ENCODE results near the gene PDLIM5.

PDLIM5 gene

GRCh38 chr4:94430406-94430805 is 21.3 kb upstream of the PDLIM5 start:
- DNase-seq, result no peak

DNA sequence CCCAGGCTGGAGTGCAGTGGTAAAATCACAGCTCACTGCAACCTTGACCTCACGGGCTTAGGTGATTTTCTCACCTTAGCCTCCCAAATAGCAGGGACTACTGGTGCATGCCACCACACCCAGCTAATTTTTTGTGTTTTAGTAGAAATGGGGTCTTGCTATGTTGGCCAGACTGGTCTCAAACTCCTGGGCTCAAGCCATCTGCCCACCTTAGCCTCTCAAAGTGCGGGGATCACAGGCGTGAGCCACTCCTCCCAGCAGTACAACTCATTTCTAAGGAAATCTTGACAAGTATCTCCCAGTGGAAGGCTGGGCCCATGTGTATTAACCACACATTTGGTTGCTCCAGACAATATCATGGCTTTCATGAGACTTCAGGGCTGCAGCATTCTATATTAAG is 20.4 kb upstream of the PDLIM5 start:
- DNase-seq, result no peak

- DNase-seq, result no peak
Observed at GRCh38 chr4:94434505-94434904, 17.2 kb upstream of the PDLIM5 start.

- no peak for DNase-seq
Observed at GRCh38 chr4:94435874-94436273, 15.9 kb upstream of the PDLIM5 start.

- DNase-seq, result no peak
Observed at GRCh38 chr4:94436512-94436911, 15.2 kb upstream of the PDLIM5 start.

- no peak for DNase-seq
Observed at GRCh38 chr4:94439606-94440005, 12.1 kb upstream of the PDLIM5 start.

DNA sequence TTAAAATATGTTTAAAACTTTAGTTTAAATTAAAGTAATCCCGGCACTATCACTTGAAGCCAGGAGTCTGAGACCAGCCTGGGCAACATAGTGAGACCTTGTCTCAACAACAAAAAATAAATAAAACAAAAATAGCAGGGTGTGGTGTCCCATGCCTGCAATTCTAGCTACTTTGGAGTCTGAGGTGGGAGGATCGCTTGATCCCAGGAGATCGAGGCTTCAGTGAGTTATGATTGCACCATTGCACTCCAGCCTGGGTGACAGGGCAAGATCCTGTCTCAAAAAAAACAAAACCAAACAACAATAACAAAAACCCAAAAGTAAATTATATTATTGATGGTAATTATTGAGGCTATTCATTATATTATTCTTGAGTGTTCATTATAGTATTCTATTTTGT is 9.9 kb upstream of the PDLIM5 start:
- DNase-seq, result no peak

DNA sequence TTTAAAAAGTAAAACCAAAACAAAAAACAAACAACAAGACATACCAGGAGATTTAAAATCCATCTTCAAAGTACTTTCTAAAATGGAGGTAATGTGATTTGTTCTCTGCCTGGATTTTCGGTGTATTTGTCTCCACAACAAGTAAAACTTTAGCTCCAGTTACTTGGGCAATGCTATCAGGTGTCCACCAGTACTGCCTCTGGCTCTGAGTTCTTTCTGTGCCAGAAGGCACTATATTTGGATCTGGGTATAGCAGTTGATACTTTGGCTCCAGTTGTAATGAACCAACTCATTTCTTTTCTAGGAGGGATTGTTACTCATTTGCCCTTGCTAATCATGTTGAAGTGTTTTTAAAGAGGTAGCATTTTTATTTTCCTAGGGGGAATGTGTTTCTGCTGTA is 9.5 kb upstream of the PDLIM5 start:
- DNase-seq, result no peak

GRCh38 chr4:94446386-94446785 is 5.4 kb upstream of the PDLIM5 start:
- DNase-seq, result no peak

DNA sequence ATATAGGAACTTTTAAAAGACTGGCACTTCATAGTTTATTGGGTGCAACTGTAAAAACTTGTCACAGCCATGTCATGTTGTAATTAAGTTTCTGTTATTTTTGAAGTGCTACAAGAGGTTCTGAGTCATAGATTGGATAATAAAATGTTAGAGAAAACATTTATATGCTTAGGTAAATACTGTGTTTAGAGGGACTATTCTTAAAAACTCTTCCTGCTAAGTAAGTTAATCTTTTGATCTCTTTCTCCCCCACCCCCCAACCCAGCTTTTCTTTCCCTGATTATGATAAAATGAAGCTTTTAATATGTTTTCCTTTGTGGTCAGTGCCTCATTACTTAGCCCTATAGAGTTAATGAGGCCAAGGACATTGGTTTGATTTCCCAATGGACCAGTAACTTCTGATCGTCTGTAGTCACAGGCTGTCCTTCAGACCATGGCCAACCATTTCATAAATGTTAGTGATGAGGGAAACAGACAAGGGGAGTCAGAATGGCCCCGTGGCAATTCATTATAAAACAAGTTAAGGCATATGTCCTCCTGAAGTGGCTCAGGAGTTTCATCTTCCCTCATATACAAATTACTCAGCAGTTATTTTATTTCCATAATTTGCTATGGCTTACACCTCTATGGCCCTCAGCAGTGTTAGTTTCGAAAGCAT is 3.9 kb upstream of the PDLIM5 start:
- no peak for DNase-seq

DNA sequence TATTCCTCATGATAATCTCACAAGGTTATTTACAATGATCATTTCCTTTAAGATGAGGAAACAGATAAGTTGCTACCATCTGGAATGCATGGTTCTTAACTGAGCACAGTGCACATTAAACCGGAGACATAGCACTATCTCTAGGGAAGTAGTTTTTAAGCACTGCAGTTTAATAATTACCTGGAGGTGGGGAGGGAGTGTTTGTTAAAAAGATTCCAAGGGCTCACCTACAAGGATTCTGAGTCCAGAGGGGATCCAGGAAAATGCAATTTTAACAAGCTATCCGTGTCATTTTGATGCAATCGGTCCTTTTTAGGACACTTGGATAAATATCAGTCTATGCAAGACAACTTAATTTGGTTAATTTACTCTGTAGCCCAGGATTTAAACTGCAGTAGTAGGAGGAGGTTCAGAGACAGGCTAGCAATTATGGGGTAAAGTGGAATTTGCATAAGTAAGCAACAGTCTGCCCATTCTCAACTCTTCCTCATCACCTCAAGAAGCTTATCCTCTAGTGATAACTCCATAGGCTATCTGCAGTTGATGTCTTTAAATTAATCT is 2.8 kb upstream of the PDLIM5 start:
- DNase-seq, result no peak

- DNase-seq, result no peak
Observed at GRCh38 chr4:94451051-94451694, 569 bp upstream of the PDLIM5 start.

DNA sequence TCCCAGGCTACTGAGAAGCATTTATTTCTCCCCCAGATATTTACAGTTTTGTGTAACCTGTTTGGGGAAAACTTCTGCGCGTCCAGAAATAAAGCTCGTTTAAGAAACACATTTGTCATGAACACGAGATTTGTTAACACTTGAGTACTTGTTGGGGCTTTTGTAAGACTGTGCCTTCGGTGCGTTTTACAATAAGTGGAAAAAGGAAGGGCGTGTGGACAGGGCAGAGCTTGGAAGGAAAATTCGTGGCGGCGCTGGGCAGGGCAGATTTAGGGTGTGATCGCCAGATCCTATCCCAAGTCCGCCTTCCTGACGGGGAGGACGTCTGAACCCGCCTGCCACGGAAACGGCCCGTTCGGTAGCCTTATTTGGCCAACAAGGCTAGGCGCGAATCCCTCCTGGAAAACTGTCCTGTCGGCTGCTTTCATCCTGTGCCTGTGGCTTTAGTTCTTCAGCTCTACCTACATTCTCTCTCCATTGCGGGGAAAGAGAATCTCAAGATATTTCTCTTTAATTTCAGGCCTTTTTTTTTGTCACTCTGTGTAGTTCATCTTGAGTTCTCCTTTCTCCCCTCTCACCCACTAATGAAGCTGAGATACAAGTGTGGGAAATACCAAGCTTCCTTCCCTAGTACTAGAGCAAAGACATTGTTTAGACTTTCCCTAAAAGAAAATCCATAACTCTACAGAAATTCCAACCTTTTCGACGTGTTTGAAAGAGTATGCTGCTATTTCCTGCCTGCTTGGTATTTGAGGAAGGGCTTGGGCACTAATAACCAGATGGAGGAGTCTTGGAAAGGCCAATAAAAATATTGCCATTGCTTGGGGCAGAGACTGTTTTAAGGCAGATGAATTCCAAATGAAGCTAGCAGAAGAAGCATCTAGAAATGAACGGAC is 982 bp downstream of the PDLIM5 start:
- DNase-seq, result no peak

GRCh38 chr4:94453391-94453963 is 1.7 kb downstream of the PDLIM5 start:
- DNase-seq, result no peak

DNA sequence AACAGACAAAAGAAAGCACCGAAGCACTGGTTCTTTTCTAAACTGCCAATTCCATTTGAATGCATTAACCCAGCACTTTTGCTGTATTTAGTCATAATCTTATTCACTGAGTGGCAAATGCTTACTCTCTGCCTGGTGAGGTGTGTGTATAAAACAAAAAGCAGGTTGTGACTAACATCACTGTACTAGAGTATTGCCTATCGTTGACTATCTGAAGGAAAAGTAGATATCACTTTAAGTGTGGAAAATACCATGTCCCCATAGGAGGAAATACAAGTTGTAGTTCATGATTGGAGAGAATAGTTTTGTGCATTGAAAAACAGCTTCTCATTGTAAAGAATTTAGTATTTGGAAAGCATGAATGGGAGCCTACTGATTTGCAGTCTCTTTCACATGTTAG is 2.7 kb downstream of the PDLIM5 start:
- no peak for DNase-seq

DNA sequence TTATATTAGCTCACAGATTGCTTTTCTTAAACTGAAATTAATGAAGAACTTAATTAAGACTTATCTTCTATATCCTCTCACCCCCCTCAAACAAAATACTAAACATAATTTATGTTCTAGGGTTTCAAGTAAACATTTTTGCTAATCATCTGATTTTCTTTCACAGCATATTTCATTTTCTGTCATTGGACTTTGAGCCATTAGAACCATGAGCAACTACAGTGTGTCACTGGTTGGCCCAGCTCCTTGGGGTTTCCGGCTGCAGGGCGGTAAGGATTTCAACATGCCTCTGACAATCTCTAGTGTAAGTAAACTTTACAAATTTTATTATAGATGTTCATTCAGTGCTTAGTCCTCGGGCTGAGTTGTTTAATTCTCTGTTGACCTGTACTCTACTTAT is 3.3 kb downstream of the PDLIM5 start:
- DNase-seq, result no peak

GRCh38 chr4:94457692-94458106 is 6.0 kb downstream of the PDLIM5 start:
- no peak for DNase-seq

DNA sequence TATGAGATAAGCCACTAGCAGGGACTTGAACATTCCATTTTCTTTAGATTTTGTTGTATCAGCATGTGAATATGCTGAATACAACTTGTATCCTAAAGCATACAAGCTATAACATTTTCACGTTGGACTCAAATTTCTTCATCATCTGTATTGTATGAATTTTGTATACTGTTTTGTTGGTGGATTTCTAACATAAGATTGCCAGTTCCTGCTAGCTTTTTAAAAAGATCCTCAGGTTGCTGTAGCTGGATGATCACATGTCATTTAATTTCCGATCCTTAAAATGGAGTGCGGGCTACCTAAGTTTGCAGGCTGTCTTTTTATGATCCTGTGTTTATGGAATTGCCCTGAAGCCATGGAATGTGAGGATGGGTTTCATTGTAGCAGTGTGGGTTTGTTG is 6.9 kb downstream of the PDLIM5 start:
- DNase-seq, result no peak

DNA sequence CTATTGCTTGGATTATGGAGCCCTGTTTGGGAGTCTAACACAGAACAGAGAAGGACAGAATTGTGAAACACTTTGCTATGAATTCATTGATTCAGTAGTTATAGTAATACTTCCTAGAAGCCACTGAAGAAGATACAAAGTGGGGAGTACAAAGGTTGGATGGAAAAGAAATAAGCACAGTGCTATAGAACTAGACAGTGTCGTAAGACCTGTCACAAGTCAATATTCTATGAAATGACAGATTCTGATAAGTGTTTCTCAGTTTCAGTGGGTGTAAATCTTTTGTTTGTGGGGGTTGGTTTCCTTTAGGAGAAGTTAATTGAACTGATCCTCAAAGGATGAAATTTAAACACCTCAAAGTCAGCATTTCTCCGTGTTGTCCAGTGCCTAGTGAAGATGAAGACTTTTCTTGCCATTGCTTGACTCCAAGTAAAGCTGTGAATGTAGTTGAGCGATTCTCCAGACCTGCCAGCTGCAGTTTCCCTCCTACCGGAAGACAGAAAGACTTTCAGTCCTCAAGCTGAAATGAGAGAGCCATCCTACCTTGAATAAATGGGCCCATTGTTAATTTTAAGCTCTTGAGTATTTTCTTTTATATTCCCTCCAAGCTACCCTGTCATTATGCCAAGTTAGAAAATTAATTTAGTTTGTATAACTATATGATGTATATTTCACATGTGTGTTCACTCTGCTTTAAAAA is 7.9 kb downstream of the PDLIM5 start:
- no peak for DNase-seq

- no peak for DNase-seq
Observed at GRCh38 chr4:94461506-94461905, 9.8 kb downstream of the PDLIM5 start.

- no peak for DNase-seq
Observed at GRCh38 chr4:94462572-94462971, 10.8 kb downstream of the PDLIM5 start.

GRCh38 chr4:94463771-94464170 is 12.0 kb downstream of the PDLIM5 start:
- no peak for DNase-seq

GRCh38 chr4:94466371-94466770 is 14.6 kb downstream of the PDLIM5 start:
- DNase-seq, result no peak
